Esophagus squamous epithelium (tissue), 5 donors: ENCODE measurements around the gene ZNF746. TPM values are rescaled to one million over a fixed set of nuclear protein-coding genes. Genes with fewer than 3 reads are reported as not detected.

ENCODE experiments used
- DNase-seq: peaks from one replicate; lab custom pipeline; 2025; lab: John Stamatoyannopoulos, UW
- H3K27ac ChIP-seq, 4 donors: fragments of 200-600 bp; sonication (generic); one replicate each; pipeline ENCODE4 v1.5.1; 2016 to 2019; ENCODE audit warnings: mild to moderate bottlenecking in 1 of 4
- H3K27me3 ChIP-seq, 4 donors: fragments of 200-600 bp; sonication (generic); 1 replicate in 3 of 4; 2 replicates in 1 of 4; pipeline versions ENCODE4 v1.5.1 to v1.6.0; 2017 to 2021; ENCODE audit warnings: antibody characterized with exemption in 1 of 4
- H3K36me3 ChIP-seq, 3 donors: fragments of 200-600 bp; sonication (generic); one replicate each; pipeline ENCODE4 v1.5.1; 2016 to 2019
- H3K4me1 ChIP-seq, 3 donors: fragments of 200-600 bp; sonication (generic); one replicate each; pipeline ENCODE4 v1.5.1; 2017 to 2019
- H3K4me3 ChIP-seq, 4 donors: fragments of 200-600 bp; sonication (generic); 1 replicate in 3 of 4; 2 replicates in 1 of 4; pipeline ENCODE4 v1.5.1; 2016 to 2019; ENCODE audit warnings: mild to moderate bottlenecking in 2 of 4, moderate library complexity in 1 of 4
- H3K9me3 ChIP-seq, 3 donors: fragments of 200-600 bp; sonication (generic); one replicate each; pipeline ENCODE4 v1.5.1; 2016 to 2019
- CTCF ChIP-seq, 6 experiments: fragments of 450-650 bp in 4 of 6; fragments of 200-600 bp in 2 of 6; sonication (generic) in 2 of 6; IDR thresholded peaks; one replicate each; pipeline ENCODE4 v1.5.1; 2016 to 2019; ENCODE audit warnings: antibody characterized with exemption in 6 of 6, mild to moderate bottlenecking in 4 of 6, moderate library complexity in 4 of 6
- POLR2A ChIP-seq, 4 donors: fragments of 450-650 bp; IDR thresholded peaks; one replicate each; pipeline ENCODE4 v1.6.1; 2017; ENCODE audit warnings: antibody characterized with exemption in 4 of 4, mild to moderate bottlenecking in 4 of 4, moderate library complexity in 3 of 4
- WGBS, 2 donors: methylation state at CpG; one replicate each; pipeline ENCODE4 v1.1.5; 2018; 5-methylcytosine and 5-hydroxymethylcytosine counted together
- intact Hi-C: fragments of 100-400 bp; cut with DNase I; formaldehyde crosslinking; loops from one replicate; pipeline ENCODE4 v1.15.0; 2022
- total RNA-seq, 4 donors: library from RNA; depleted of rRNA; stranded (reverse); fragments of >200 nt; gene quantifications; one replicate each; pipeline ENCODE4 v1.1.0, GENCODE V29; 2016
- donor health status: DM: yes; HTN: yes; CAD: no.

Gene ZNF746
- total RNA-seq, 4 donors from 2014 or later, result 9.8 to 16.2 (median 12.5) TPM

- no peak for DNase-seq
- intact Hi-C loops, result no loop called here
- H3K36me3 ChIP-seq, result peaks cover 17 to 90% (median 27%) of the 10 kb centered on the region in 3 donors
These were observed 19.8 kb downstream of the ZNF746 start for GRCh38 chr7:149477494-149478443.

GRCh38 chr7:149476791-149477190 lies 20.8 kb downstream of the ZNF746 start:
- Histone ChIP-seq H3K4me1 (no peaks in the 10 kb centered on the region), H3K9me3 (no peaks in the 10 kb centered on the region), H3K36me3 (peaks cover 17 to 94% (median 27%) of the 10 kb centered on the region in 3 donors), H3K27ac (no peak overlapping the region), H3K27me3 (no peaks in the 10 kb centered on the region), H3K4me3 (no peak overlapping the region)
- 87 to 89% methylated on average over 9 to 12 of the region's 12 CpGs for WGBS, 2 donors
- no peak for DNase-seq
- intact Hi-C loops, result no loop called here
- TF ChIP-seq CTCF (IDR thresholded peaks at IDR 0.05), result no peak
- no peak for TF ChIP-seq POLR2A (IDR thresholded peaks at IDR 0.05)

More at GRCh38 chr7:149477494-149478443, 19.8 kb downstream of the ZNF746 start:
- Histone ChIP-seq H3K4me3 (no peak overlapping the region), H3K27me3 (no peaks in the 10 kb centered on the region), H3K27ac (no peak overlapping the region), H3K9me3 (no peaks in the 10 kb centered on the region), H3K4me1 (no peaks in the 10 kb centered on the region)
- TF ChIP-seq CTCF (IDR thresholded peaks at IDR 0.05) (no peak), POLR2A (IDR thresholded peaks at IDR 0.05) (no peak)
- WGBS, 2 donors, result 94 to 95% methylated on average over 7 to 13 of the region's 18 CpGs

- Histone ChIP-seq H3K4me1 (no peaks in the 10 kb centered on the region), H3K4me3 (no peak overlapping the region), H3K27ac (no peak overlapping the region), H3K36me3 (peaks cover 17 to 95% (median 27%) of the 10 kb centered on the region in 3 donors), H3K9me3 (no peaks in the 10 kb centered on the region), H3K27me3 (no peaks in the 10 kb centered on the region)
- intact Hi-C loops, result no loop called here
- WGBS, 2 donors, result 81 to 92% methylated on average over 2 to 8 of the region's 21 CpGs
- no peak for TF ChIP-seq CTCF (IDR thresholded peaks at IDR 0.05)
- no peak for TF ChIP-seq POLR2A (IDR thresholded peaks at IDR 0.05)
- no peak for DNase-seq
These were observed 22.2 kb downstream of the ZNF746 start for GRCh38 chr7:149475121-149476045.

- TF ChIP-seq CTCF (IDR thresholded peaks at IDR 0.05), result no peak
- no peak for TF ChIP-seq POLR2A (IDR thresholded peaks at IDR 0.05)
- 96 to 97% methylated on average over 21 to 39 of the region's 77 CpGs for WGBS, 2 donors
- Histone ChIP-seq H3K4me3 (no peak overlapping the region), H3K36me3 (peaks cover 17 to 87% (median 23%) of the 10 kb centered on the region in 3 donors), H3K4me1 (no peaks in the 10 kb centered on the region), H3K27me3 (no peaks in the 10 kb centered on the region), H3K27ac (no peak overlapping the region), H3K9me3 (no peaks in the 10 kb centered on the region)
- intact Hi-C loops, result no loop called here
- no peak for DNase-seq
These were observed 23.1 kb downstream of the ZNF746 start for GRCh38 chr7:149474309-149475120.
